Measurements from ENCODE around the gene SLC22A1. TPM values are rescaled to one million over a fixed set of nuclear protein-coding genes. Genes with fewer than 3 reads are reported as not detected.
"Not testable (repeated sequence)": the region's sequence is repeated elsewhere in the genome, so short reads cannot be mapped to it uniquely, and the experiment has no call there.

Gene SLC22A1
- total RNA-seq, 1 experiment from 2014 or later = 1.5 TPM

GRCh38 chr6:160122744-160123143, 1.1 kb downstream of the SLC22A1 start:
- ChIA-PET CTCF (no interaction called here), POLR2A (no interaction called here)
- TF ChIP-seq CTCF (IDR thresholded peaks at IDR 0.05; ENCODE audit: insufficient read depth in 1 of 2, low read depth in 1 of 2, low read length in 1 of 2, severe bottlenecking in 1 of 2, unreplicated experiment in 1 of 2) = no peak
- Mint-ChIP-seq H3K4me1 (ENCODE audit: low read depth, unreplicated experiment) (no peaks in the 10 kb centered on the region), H3K9me3 (ENCODE audit: unreplicated experiment) (no peaks in the 10 kb centered on the region), H3K4me3 (ENCODE audit: unreplicated experiment) (no peak overlapping the region), H3K36me3 (ENCODE audit: insufficient read depth, unreplicated experiment) (peaks cover 5% of the 10 kb centered on the region), H3K27ac (ENCODE audit: unreplicated experiment) (no peak overlapping the region), H3K27me3 (ENCODE audit: insufficient read depth, unreplicated experiment) (no peaks in the 10 kb centered on the region)
- no peak overlapping the region for H3K4me3 ChIP-seq (ENCODE audit: low read depth, low read length)
- no peaks in the 10 kb centered on the region for H3K9me3 ChIP-seq
- H3K36me3 ChIP-seq (ENCODE audit: control insufficient read depth, insufficient read depth, low read length) = no peaks in the 10 kb centered on the region
- no TSS peak for BruUV-seq (replicated peaks)
- DNase-seq = no peak
- H3K27me3 ChIP-seq (replicated peaks; ENCODE audit: control insufficient read depth, insufficient read depth, low read length) = no peaks in the 10 kb centered on the region
- intact Hi-C loops (cut with micrococcal nuclease; ENCODE audit: unreplicated experiment) = no loop called here
- H3K4me1 ChIP-seq = no peaks in the 10 kb centered on the region

GRCh38 chr6:160124007-160124406, 2.4 kb downstream of the SLC22A1 start:
- Mint-ChIP-seq H3K36me3 (ENCODE audit: insufficient read depth, unreplicated experiment) (peaks cover 5% of the 10 kb centered on the region), H3K4me3 (ENCODE audit: unreplicated experiment) (no peak overlapping the region), H3K27me3 (ENCODE audit: insufficient read depth, unreplicated experiment) (no peaks in the 10 kb centered on the region), H3K9me3 (ENCODE audit: unreplicated experiment) (no peaks in the 10 kb centered on the region), H3K4me1 (ENCODE audit: low read depth, unreplicated experiment) (no peaks in the 10 kb centered on the region), H3K27ac (ENCODE audit: unreplicated experiment) (no peak overlapping the region)
- H3K4me1 ChIP-seq = no peaks in the 10 kb centered on the region
- TF ChIP-seq CTCF (IDR thresholded peaks at IDR 0.05; ENCODE audit: insufficient read depth in 1 of 2, low read depth in 1 of 2, low read length in 1 of 2, severe bottlenecking in 1 of 2, unreplicated experiment in 1 of 2) = no peak
- intact Hi-C loops (cut with micrococcal nuclease; ENCODE audit: unreplicated experiment) = no loop called here
- H3K4me3 ChIP-seq (ENCODE audit: low read depth, low read length) = no peak overlapping the region
- POLR2A ChIA-PET = no interaction called here
- no peaks in the 10 kb centered on the region for H3K36me3 ChIP-seq (ENCODE audit: control insufficient read depth, insufficient read depth, low read length)
- CTCF ChIA-PET = no interaction called here
- H3K27me3 ChIP-seq (replicated peaks; ENCODE audit: control insufficient read depth, insufficient read depth, low read length) = no peaks in the 10 kb centered on the region
- H3K9me3 ChIP-seq = no peaks in the 10 kb centered on the region
- BruUV-seq (replicated peaks) = no TSS peak
- DNase-seq = no peak

GRCh38 chr6:160124605-160125004, 3.0 kb downstream of the SLC22A1 start:
- Histone ChIP-seq H3K9me3 (no peaks in the 10 kb centered on the region), H3K4me1 (no peaks in the 10 kb centered on the region), H3K27me3 (replicated peaks; ENCODE audit: control insufficient read depth, insufficient read depth, low read length) (no peaks in the 10 kb centered on the region), H3K36me3 (ENCODE audit: control insufficient read depth, insufficient read depth, low read length) (no peaks in the 10 kb centered on the region), H3K4me3 (ENCODE audit: low read depth, low read length) (no peak overlapping the region)
- ChIA-PET POLR2A (no interaction called here), CTCF (no interaction called here)
- H3K36me3 Mint-ChIP-seq (ENCODE audit: insufficient read depth, unreplicated experiment) = peaks cover under 1% of the 10 kb centered on the region
- no peak overlapping the region for H3K4me3 Mint-ChIP-seq (ENCODE audit: unreplicated experiment)
- intact Hi-C loops (cut with micrococcal nuclease; ENCODE audit: unreplicated experiment) = no loop called here
- H3K27ac Mint-ChIP-seq (ENCODE audit: unreplicated experiment) = no peak overlapping the region
- no TSS peak for BruUV-seq (replicated peaks)
- no peak for TF ChIP-seq CTCF (IDR thresholded peaks at IDR 0.05; ENCODE audit: insufficient read depth in 1 of 2, low read depth in 1 of 2, low read length in 1 of 2, severe bottlenecking in 1 of 2, unreplicated experiment in 1 of 2)
- no peaks in the 10 kb centered on the region for H3K9me3 Mint-ChIP-seq (ENCODE audit: unreplicated experiment)
- no peaks in the 10 kb centered on the region for H3K4me1 Mint-ChIP-seq (ENCODE audit: low read depth, unreplicated experiment)
- no peak for DNase-seq
- no peaks in the 10 kb centered on the region for H3K27me3 Mint-ChIP-seq (ENCODE audit: insufficient read depth, unreplicated experiment)

GRCh38 chr6:160125105-160125504, 3.5 kb downstream of the SLC22A1 start:
- H3K36me3 Mint-ChIP-seq (ENCODE audit: insufficient read depth, unreplicated experiment); H3K27me3 Mint-ChIP-seq (ENCODE audit: insufficient read depth, unreplicated experiment); POLR2A ChIA-PET; H3K27me3 ChIP-seq (replicated peaks; ENCODE audit: control insufficient read depth, insufficient read depth, low read length); H3K4me1 Mint-ChIP-seq (ENCODE audit: low read depth, unreplicated experiment); DNase-seq; CTCF ChIA-PET; H3K27ac Mint-ChIP-seq (ENCODE audit: unreplicated experiment); H3K9me3 Mint-ChIP-seq (ENCODE audit: unreplicated experiment); H3K9me3 ChIP-seq; intact Hi-C loops (cut with micrococcal nuclease; ENCODE audit: unreplicated experiment); H3K4me3 Mint-ChIP-seq (ENCODE audit: unreplicated experiment); H3K4me3 ChIP-seq (ENCODE audit: low read depth, low read length); BruUV-seq (replicated peaks); H3K4me1 ChIP-seq; H3K36me3 ChIP-seq (ENCODE audit: control insufficient read depth, insufficient read depth, low read length): not testable (repeated sequence)
